GM19467 (cell line): Measurements from ENCODE around the gene CHD3.
A peak's percentile ranks its signal among the peaks of the same experiment; 100 is the strongest.

Experiments
- ATAC-seq: cut with Tn5 transposase; IDR thresholded peaks from one replicate; pipeline ENCODE4 v1.9.1; 2021; ENCODE audit warnings: mild to moderate bottlenecking, moderate library complexity; ENCODE audit not compliant: unreplicated experiment

CHD3 gene

GRCh38 chr17:7888184-7888920 is at the start of gene CHD3:
Gene CHD3 (plus strand): TSS chr17:7888789. CDS start chr17:7889001, 212 bp downstream.
- no peak for ATAC-seq

GRCh38 chr17:7839190-7839875 is 49.3 kb upstream of the CHD3 start:
- ATAC-seq = no peak

GRCh38 chr17:7839876-7840261 is 48.7 kb upstream of the CHD3 start:
- ATAC-seq = no peak

GRCh38 chr17:7840441-7840840 is 48.1 kb upstream of the CHD3 start:
- ATAC-seq = no peak

GRCh38 chr17:7840875-7841274 is 47.7 kb upstream of the CHD3 start:
- no peak for ATAC-seq

GRCh38 chr17:7841396-7841914 is 47.1 kb upstream of the CHD3 start:
- peak; percentile 6 for ATAC-seq

GRCh38 chr17:7841915-7842379 is 46.6 kb upstream of the CHD3 start:
- peak; percentile 19 for ATAC-seq

- peak; percentile 11 for ATAC-seq
These were observed 46.0 kb upstream of the CHD3 start for GRCh38 chr17:7842380-7843256.

GRCh38 chr17:7843257-7843535 is 45.4 kb upstream of the CHD3 start:
- no peak for ATAC-seq

GRCh38 chr17:7843536-7844291 is 44.9 kb upstream of the CHD3 start:
- ATAC-seq = no peak

GRCh38 chr17:7844292-7845154 is 44.1 kb upstream of the CHD3 start:
- ATAC-seq = peak; percentile 43

GRCh38 chr17:7845359-7846062 is 43.1 kb upstream of the CHD3 start:
- no peak for ATAC-seq

GRCh38 chr17:7846063-7846735 is 42.4 kb upstream of the CHD3 start:
- ATAC-seq = no peak

GRCh38 chr17:7846765-7847661 is 41.6 kb upstream of the CHD3 start:
- no peak for ATAC-seq

GRCh38 chr17:7848131-7848579 is 40.4 kb upstream of the CHD3 start:
- no peak for ATAC-seq

- no peak for ATAC-seq
These were observed 39.9 kb upstream of the CHD3 start for GRCh38 chr17:7848739-7849129.

- no peak for ATAC-seq
These were observed 39.3 kb upstream of the CHD3 start for GRCh38 chr17:7849130-7849750.
